ENCODE results near the gene SFXN2. TPM values are rescaled to one million over a fixed set of nuclear protein-coding genes. Genes with fewer than 3 reads are reported as not detected.
A peak's percentile ranks its signal among the peaks of the same experiment; 100 is the strongest.
"Not testable (repeated sequence)": the region's sequence is repeated elsewhere in the genome, so short reads cannot be mapped to it uniquely, and the experiment has no call there.

Gene SFXN2
- total RNA-seq, 1 donor from 2014 or later, result 25.5 TPM

DNA sequence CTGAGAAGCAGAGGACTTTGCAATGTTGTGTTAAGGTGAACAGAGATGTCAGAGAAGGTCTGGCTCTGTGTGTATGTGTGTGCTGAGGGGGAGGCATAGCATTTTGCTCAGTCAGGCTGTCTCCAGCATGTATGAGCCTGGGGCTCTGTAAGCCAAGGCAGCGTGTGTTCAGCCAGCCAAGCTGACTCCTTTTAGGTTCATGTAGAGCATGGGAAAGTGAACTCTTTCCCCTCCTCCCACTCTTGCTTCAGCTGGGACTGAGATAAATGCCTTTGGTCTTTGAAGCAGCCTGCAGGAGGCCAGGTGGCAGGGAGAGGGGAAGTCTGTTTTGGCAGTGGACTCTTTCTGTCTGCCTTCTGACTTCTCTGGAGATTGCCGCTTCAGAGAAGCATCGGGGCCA, 3.8 kb downstream of the SFXN2 start:
- DNase-seq (ENCODE audit: low spot score) (peak; percentile 53), ATAC-seq (peak; percentile 7)

- no peak for DNase-seq (ENCODE audit: low spot score)
- no peak for ATAC-seq
Measured at GRCh38 chr10:102720337-102720736, 5.9 kb downstream of the SFXN2 start.

GRCh38 chr10:102720775-102721301, 6.4 kb downstream of the SFXN2 start:
- DNase-seq (ENCODE audit: low spot score), result no peak
- no peak for ATAC-seq

GRCh38 chr10:102721954-102722353, 7.5 kb downstream of the SFXN2 start:
- ATAC-seq (no peak), DNase-seq (ENCODE audit: low spot score) (no peak)

DNA sequence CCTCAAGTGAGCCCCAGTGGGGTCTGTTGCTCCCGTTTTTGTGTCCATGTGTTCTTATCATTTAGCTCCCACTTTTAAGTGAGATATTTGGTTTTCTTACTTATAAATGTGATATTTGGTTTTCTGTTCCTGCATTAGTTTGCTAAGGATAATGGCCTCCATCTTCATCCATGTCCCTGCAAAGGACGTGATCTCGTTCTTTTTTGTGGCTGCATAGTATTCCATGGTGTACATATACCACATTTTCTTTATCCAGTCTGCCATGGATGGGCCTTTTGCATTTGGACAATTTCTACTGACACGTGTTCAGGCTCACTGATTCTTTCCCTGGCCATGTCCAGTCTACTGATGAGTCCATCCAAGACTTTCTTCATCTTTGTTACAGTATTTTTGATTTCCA, 9.6 kb downstream of the SFXN2 start:
- no peak for ATAC-seq
- no peak for DNase-seq (ENCODE audit: low spot score)

DNA sequence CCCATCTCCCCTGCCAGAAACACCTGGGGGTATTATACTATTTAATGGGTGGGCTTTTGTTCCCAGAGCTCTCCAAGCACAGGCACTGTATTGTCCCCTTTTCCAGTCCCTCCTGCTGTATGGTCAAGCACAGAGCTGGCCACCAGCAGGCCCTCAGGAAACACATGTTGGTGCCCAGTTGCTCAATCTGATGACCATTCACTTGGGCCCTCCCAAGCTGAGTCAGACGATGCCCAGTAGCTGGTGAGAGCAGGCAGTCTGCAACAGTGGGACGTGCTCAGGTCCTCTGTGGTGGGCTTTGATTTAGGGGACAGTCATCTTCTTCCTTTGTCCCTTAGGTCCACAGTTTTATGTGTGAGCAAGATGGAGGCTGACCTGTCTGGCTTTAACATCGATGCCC, 11.8 kb downstream of the SFXN2 start:
- ATAC-seq (no peak), DNase-seq (ENCODE audit: low spot score) (no peak)

GRCh38 chr10:102727037-102727818, 12.8 kb downstream of the SFXN2 start:
- DNase-seq (ENCODE audit: low spot score), result no peak
- peak; percentile 24 for ATAC-seq

- peak; percentile 83 for DNase-seq (ENCODE audit: low spot score)
- ATAC-seq, result peak; percentile 94
Measured at GRCh38 chr10:102729029-102730026, 14.9 kb downstream of the SFXN2 start.

GRCh38 chr10:102731222-102731800, 16.9 kb downstream of the SFXN2 start:
- DNase-seq (ENCODE audit: low spot score), result no peak

GRCh38 chr10:102732661-102733060, 18.2 kb downstream of the SFXN2 start:
- ATAC-seq, result no peak
- no peak for DNase-seq (ENCODE audit: low spot score)

More at GRCh38 chr10:102731222-102731800, 16.9 kb downstream of the SFXN2 start:
- peak; percentile 33 for ATAC-seq

DNA sequence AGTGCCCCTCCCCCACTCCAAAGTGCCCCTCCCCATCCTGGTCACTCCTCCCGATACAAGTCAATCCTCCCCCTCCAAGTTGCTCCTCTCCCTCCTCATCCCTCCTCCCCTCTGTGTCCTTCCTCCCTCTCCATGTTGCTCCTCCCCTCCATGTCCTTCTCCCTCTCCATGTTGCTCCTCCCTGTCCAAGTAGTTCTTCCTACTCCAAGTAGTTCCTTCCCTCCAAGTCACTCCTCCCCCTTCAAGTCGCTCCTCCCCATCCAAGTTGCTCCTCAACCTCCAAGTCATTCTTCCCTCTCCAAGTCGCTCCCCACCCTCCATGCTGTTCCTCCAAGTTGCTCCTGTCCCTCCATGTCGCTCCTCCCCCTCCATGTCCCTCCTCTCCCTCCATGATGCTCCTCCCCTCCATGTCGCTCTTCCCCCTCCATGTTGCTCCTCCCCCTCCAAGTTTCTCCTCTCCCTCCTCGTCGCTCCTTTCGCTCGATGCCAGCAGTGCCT, 20.7 kb downstream of the SFXN2 start:
- no peak for ATAC-seq
- no peak for DNase-seq (ENCODE audit: low spot score)

- ATAC-seq (no peak), DNase-seq (ENCODE audit: low spot score) (no peak)
Measured at GRCh38 chr10:102738692-102739121, 24.3 kb downstream of the SFXN2 start.

GRCh38 chr10:102740229-102740628, 25.8 kb downstream of the SFXN2 start:
- DNase-seq (ENCODE audit: low spot score), result no peak
- no peak for ATAC-seq

DNA sequence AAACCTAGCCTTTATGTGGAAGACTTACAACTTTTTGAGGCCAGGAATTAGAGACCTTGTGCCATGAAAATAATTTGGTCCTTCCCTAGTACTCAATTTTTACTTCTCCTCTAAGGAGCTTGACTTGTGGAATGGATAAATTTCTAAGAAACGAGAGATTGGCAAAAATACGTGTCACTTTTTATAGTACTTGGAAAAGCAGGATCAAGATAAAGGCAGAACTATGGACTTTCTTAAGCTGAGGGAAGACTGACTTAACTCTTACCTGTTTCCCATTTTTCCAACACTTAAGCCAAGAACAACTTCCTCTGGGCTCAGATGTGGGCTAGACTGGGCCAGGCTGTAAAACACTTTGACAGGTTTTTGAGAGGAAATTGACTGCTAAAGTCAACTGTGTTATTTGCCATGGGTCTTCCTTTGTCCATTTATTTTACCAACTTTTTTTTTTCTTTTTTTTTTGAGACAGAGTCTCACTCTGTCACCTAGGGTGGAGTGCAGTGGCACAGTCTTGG, 27.3 kb downstream of the SFXN2 start:
- DNase-seq (ENCODE audit: low spot score), result no peak
- no peak for ATAC-seq

- not testable (repeated sequence) for ATAC-seq; DNase-seq (ENCODE audit: low spot score)
Measured at GRCh38 chr10:102742313-102742712, 27.9 kb downstream of the SFXN2 start.

GRCh38 chr10:102743078-102743587, 28.7 kb downstream of the SFXN2 start:
- DNase-seq (ENCODE audit: low spot score) (no peak), ATAC-seq (no peak)

DNA sequence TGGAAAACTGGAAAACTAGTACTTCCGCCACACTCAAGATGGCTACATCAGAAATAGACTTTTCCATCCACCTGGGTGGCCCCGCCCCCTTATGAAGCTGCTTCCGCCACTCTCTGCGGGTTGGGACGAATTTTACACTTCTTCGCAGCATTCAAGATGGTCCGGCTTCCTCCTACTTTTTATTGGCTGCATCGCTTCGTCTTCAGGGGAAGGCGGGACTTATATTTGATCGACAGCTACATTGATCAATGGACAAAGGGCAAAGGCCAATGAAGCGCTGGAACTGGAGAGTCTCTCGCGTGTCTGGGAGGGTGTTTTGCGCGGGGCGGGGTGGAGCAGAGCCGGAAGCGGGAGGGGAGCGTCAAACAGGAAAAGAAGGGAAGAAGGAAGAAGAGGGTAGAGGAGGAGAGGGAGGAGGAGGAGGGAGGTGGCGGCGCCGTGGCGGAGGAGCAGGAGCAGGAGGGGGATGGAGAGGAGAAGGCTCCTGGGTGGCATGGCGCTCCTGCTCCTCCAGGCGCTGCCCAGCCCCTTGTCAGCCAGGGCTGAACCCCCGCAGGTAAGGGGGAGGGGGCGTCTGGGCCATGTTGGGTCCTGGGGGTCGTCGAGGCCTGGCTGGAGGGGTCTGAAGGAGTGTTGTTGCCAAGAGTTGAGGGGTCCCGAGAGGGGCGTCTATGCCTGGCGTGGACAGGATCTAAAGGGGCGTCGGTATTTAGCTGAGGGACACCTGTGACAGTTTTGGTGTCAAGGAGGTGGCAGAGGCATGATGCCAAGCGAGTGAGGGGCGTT, 29.3 kb downstream of the SFXN2 start, which contains the start of gene WBP1L:
Gene WBP1L (plus strand): TSS at position 361 of the 786 bp plus-strand sequence. CDS start 106 bp downstream, at position 467.
- DNase-seq (ENCODE audit: low spot score), result peak; percentile 96

DNA sequence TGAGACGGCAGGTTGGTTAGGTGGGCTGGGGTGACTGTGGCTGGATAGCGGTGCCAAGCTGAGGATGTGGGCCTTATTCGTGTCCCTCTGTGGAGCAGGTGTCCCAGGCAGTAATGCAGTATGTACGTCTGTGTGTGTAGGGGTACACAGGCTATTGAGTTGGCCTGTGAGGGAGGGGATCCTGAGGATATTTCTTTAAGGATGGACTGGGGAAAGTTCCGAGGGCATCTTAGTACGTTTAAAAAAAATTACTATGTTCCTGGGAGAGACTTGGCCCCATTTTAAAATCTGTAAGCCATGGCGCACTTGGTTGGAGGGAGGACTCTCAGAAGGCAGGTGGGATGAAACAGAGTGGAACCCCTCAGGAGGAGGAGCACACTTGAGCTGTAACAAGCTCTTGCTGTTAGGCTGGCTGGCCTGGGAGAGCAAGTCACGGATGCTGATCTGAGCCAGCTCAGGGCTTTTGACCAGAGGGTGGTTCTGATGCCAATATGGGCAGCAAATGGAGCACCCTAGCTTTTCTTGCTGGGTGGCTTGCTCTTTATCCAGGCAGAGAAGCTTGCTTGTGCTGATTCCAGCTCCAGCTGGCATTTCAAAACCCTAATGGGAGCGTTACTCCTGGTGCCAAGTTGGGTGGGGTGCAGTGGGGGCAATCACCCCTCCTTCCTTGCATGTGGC, 30.1 kb downstream of the SFXN2 start:
- ATAC-seq (peak; percentile 33), DNase-seq (ENCODE audit: low spot score) (peak; percentile 57)

More for the DNA sequence above, 29.3 kb downstream of the SFXN2 start, which contains the start of gene WBP1L:
- peak; percentile 93 for ATAC-seq

DNA sequence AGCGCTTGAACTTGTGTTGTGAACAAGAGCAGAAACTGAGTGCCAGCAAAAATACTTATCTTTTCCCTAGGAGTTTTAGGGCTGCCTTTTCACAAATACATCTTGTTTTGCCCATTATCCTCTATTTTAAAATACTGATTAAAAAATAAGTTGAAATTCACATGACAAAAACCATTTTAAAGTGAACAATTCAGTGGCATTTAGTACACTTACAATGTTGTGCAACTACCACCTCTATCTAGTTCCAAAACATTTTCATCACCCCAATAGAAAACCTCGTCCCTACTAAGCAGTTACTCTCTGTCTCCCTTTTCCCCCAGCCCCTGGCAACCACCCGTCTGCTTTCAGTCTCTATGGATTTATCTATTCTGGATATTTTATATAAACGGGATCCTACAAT, 30.7 kb downstream of the SFXN2 start:
- DNase-seq (ENCODE audit: low spot score) (no peak), ATAC-seq (no peak)

All from left lobe of liver (tissue), 2 donors.